GM12878 (cell line): ENCODE measurements around the gene UNCX. TPM values are rescaled to one million over a fixed set of nuclear protein-coding genes. Genes with fewer than 3 reads are reported as not detected.

Experiments
- ATAC-seq: fragments of 200-7000 bp; cut with Tn5 transposase; 3 replicates; pipeline ENCODE4 v1.9.1; 2020; ENCODE audit warnings: mild to moderate bottlenecking, moderate library complexity
- BruUV-seq: library from RNA; stranded (reverse); fragments of 400-500 nt; replicated peaks from 2 replicates; lab custom pipeline; 2021; lab: Mats Ljungman, UMichigan
- CTCF ChIA-PET: fragments of 300-600 bp; sonication (Branson Sonifier 250); formaldehyde crosslinking; extraction: SDS; loops from one replicate; lab custom pipeline; 2021; ENCODE audit warnings: inconsistent platforms; lab: Yijun Ruan, JAX
- POLR2A ChIA-PET: fragments of 350-600 bp; formaldehyde crosslinking; extraction: SDS; loops from one replicate; lab custom pipeline; 2021; ENCODE audit warnings: inconsistent platforms; lab: Charles Lee
- RAD21 ChIA-PET: fragments of 300-600 bp; sonication (Branson Sonifier 250); formaldehyde crosslinking; loops from one replicate; lab custom pipeline; 2023; ENCODE audit warnings: antibody characterized with exemption; ENCODE audit not compliant: unreplicated experiment; lab: Charles Lee
- SMC1A ChIA-PET: fragments of 300-600 bp; sonication (Branson Sonifier 250); formaldehyde crosslinking; loops from one replicate; lab custom pipeline; 2023; ENCODE audit not compliant: unreplicated experiment, uncharacterized antibody; lab: Charles Lee
- DNase-seq: peaks from one replicate; pipeline ENCODE4 v3.0.0-alpha.2; 2011; ENCODE audit warnings: low read depth, low spot score
- FAIRE-seq: peaks from 3 replicates; lab custom pipeline; 2011; peaks lifted over from hg19 to GRCh38; lab: Jason Lieb, UNC
- H2AFZ ChIP-seq: 2 replicates; pipeline ENCODE4 v1.6.0; 2011; ENCODE audit warnings: low read depth, low read length, control low read depth; ENCODE audit not compliant: control insufficient read depth
- H3K27ac ChIP-seq: 2 replicates; pipeline ENCODE4 v1.5.1; 2011; ENCODE audit warnings: control low read depth; ENCODE audit not compliant: control insufficient read depth, insufficient read depth
- H3K27me3 ChIP-seq, 2 experiments: replicated peaks in 1 of 2; 2 replicates each; pipeline versions ENCODE4 v1.6.0 to v1.6.1; 2011; ENCODE audit warnings: low read length in 1 of 2; ENCODE audit not compliant: control insufficient read depth in 2 of 2, insufficient read depth in 2 of 2
- H3K36me3 ChIP-seq, 2 experiments: 2 replicates each; pipeline ENCODE4 v1.5.1; 2011; ENCODE audit warnings: low read length in 1 of 2; ENCODE audit not compliant: control insufficient read depth in 2 of 2, insufficient read depth in 2 of 2
- H3K4me1 ChIP-seq: 2 replicates; pipeline ENCODE4 v1.6.1; 2011; ENCODE audit warnings: mild to moderate bottlenecking, low read length, moderate library complexity, mixed read lengths; ENCODE audit not compliant: control insufficient read depth, insufficient read depth
- H3K4me2 ChIP-seq: 2 replicates; pipeline ENCODE4 v1.6.0; 2011; ENCODE audit warnings: control low read depth; ENCODE audit not compliant: control insufficient read depth, insufficient read depth
- H3K4me3 ChIP-seq: fragments of 200-600 bp; sonication (generic); 2 replicates; pipeline ENCODE4 v1.5.1; 2016
- H3K79me2 ChIP-seq: 2 replicates; pipeline ENCODE4 v1.6.0; 2011; ENCODE audit warnings: low read length; ENCODE audit not compliant: control insufficient read depth, insufficient read depth
- H3K9ac ChIP-seq: 2 replicates; pipeline ENCODE4 v1.8.0; 2011; ENCODE audit warnings: low read length, control low read depth, mixed read lengths; ENCODE audit not compliant: control insufficient read depth, insufficient read depth
- H3K9me3 ChIP-seq: replicated peaks from 3 replicates; pipeline ENCODE4 v1.5.1; 2011; ENCODE audit warnings: mild to moderate bottlenecking, low read length; ENCODE audit not compliant: control insufficient read depth, insufficient read depth
- H4K20me1 ChIP-seq: 2 replicates; pipeline ENCODE4 v1.6.0; 2011; ENCODE audit not compliant: control insufficient read depth, insufficient read depth
- CHD2 ChIP-seq: IDR thresholded peaks from 2 replicates; pipeline ENCODE4 v1.6.1; 2011; ENCODE audit warnings: low read depth, low read length, improper control_type of control experiment, borderline replicate concordance
- HDAC6 ChIP-seq: fragments of 200-600 bp; sonication (generic); IDR thresholded peaks from one replicate; pipeline ENCODE4 v1.8.0; 2017; ENCODE audit warnings: antibody characterized with exemption; ENCODE audit not compliant: unreplicated experiment
- MEF2B ChIP-seq: fragments of 450-650 bp; IDR thresholded peaks from 2 replicates; pipeline ENCODE4 v1.6.1; 2018; ENCODE audit warnings: mild to moderate bottlenecking, moderate library complexity; ENCODE audit not compliant: partially characterized antibody, poor library complexity, severe bottlenecking
- NR2C1 ChIP-seq: fragments of 450-650 bp; IDR thresholded peaks from 2 replicates; pipeline ENCODE4 v1.6.1; 2017; ENCODE audit warnings: antibody characterized with exemption, mild to moderate bottlenecking, moderate library complexity
- POLR2AphosphoS5 ChIP-seq: IDR thresholded peaks from 2 replicates; pipeline ENCODE4 v1.6.1; 2011; ENCODE audit warnings: mild to moderate bottlenecking, low read length, inconsistent platforms
- WGBS: methylation state at CpG from one replicate; pipeline ENCODE4 v1.1.6; 2016; ENCODE audit warnings: low lambda C conversion rate; ENCODE audit not compliant: insufficient replicate concordance, insufficient coverage; ENCODE audit errors: missing lambda C conversion rate; 5-methylcytosine and 5-hydroxymethylcytosine counted together
- in situ Hi-C: fragments of 300-500 bp; cut with MboI; formaldehyde crosslinking; loops from 9 replicates; pipeline ENCODE4 v1.14.3; 2018; ENCODE audit warnings: mixed read lengths
- intact Hi-C: fragments of 100-400 bp; cut with micrococcal nuclease; formaldehyde crosslinking; loops from one replicate; pipeline ENCODE4 v1.14.2; 2022; ENCODE audit not compliant: unreplicated experiment
- polyA plus RNA-seq, 11 experiments: library from polyadenylated mRNA; depleted of rRNA in 4 of 11; unstranded in 6 of 11; stranded (reverse) in 5 of 11; fragments of >200 nt; fragmentation: Nextera tagmentation in 4 of 11; fragmentation: Illumina TruSeq in 1 of 11; extraction: Ambion mirVana in 4 of 11; extraction: Trizol in 1 of 11; gene quantifications; 1 replicate in 1 of 11; 2 replicates in 10 of 11; pipeline versions ENCODE4 v1.2.1 to v1.2.3, GENCODE V29; 2011 to 2016; ENCODE audit warnings: inconsistent platforms in 2 of 11, missing spikeins in 2 of 11, low read depth in 1 of 11
- total RNA-seq, 4 experiments: library from RNA; depleted of rRNA in 3 of 4; stranded (reverse); fragments of >200 nt in 3 of 4; fragmentation: Illumina TruSeq in 1 of 4; extraction: Trizol in 1 of 4; gene quantifications; 2 replicates each; pipeline versions ENCODE4 v1.2.1 to v1.2.3, GENCODE V29; 2013 to 2021

The UNCX gene
- total and polyA plus RNA-seq, 10 of the 15 experiments (the other 5 are each of a cell fraction or from before 2014, with no cell fraction given) = not detected

DNA sequence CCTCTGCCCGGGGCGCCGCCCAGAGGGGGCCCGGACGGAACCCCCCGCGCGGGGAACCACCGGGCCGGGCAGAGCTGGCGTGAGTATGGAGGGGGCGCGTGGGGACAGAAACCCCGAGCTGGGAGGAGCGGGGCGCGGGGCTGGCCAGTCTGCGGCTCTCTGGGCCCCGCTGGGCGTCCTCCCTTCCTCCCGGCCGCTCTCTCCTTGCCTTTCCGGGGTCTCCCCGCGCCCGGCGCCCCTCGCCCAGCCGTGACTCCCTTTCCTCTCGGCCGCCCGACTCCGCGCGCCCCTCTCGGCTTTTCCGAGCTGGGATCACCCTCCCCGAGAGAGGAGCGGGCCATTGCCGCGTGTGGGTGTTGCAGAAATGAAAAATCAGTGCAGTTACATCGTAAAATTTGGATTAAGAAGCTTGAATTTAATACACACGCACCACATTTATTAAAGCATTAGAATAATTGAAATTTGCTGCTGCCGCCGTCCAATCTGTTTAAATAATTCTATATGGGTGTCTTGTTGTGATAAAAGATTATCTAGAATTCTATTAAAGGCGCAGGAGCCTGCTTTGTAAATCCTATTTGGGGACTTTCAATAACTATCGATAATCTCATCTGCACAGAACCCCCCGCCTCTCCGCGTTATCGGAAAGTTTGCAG, 9.1 kb downstream of the UNCX start (continued):
- TF ChIP-seq HDAC6 = no peak
- no peak for TF ChIP-seq CHD2
- no peak for TF ChIP-seq POLR2AphosphoS5
- TF ChIP-seq NR2C1 = no peak

- in situ Hi-C loops = no loop called here
- Histone ChIP-seq H3K4me2 (no peak overlapping the region), H4K20me1 (no peaks in the 10 kb centered on the region), H3K9ac (no peak overlapping the region), H2AFZ (no peak overlapping the region), H3K36me3 (no peaks in the 10 kb centered on the region), H3K4me1 (no peaks in the 10 kb centered on the region), H3K9me3 (no peaks in the 10 kb centered on the region), H3K27me3 (peaks cover 16 to 18% of the 10 kb centered on the region in 2 experiments), H3K79me2 (no peaks in the 10 kb centered on the region), H3K4me3 (no peak overlapping the region), H3K27ac (no peak overlapping the region)
- FAIRE-seq = no peak
- WGBS = 57% methylated on average over 33 of the region's 33 CpGs
- ChIA-PET RAD21 (no interaction called here), CTCF (no interaction called here), SMC1A (interaction anchor here (0.6 kb wide), 1 partner anchor 62 kb away, joined by 3 read pairs; no protein-coding TSS in a partner anchor), POLR2A (no interaction called here)
- TF ChIP-seq MEF2B (no peak), HDAC6 (no peak)
- no peak for ATAC-seq
- BruUV-seq = no TSS peak
- intact Hi-C loops = no loop called here
- no peak for DNase-seq
These were observed 9.6 kb downstream of the UNCX start for GRCh38 chr7:1242256-1242605.
